Fibroblast of lung (primary cell): Measurements from ENCODE around the gene OR1K1.

Source experiments
- EZH2 ChIP-seq: IDR thresholded peaks from 2 replicates; pipeline ENCODE4 v1.5.1; 2012; ENCODE audit warnings: low read length, control low read depth, mild to moderate bottlenecking; ENCODE audit errors: missing control alignments
- TF ChIP-seq, protein P1 (sequence below), 2 donors: IDR thresholded peaks in 1 of 2; conservative IDR thresholded peaks in 1 of 2; 1 replicate in 1 of 2; 2 replicates in 1 of 2; pipeline ENCODE4 v1.5.1; 2011 to 2012; ENCODE audit warnings: low read length in 2 of 2, control low read depth in 1 of 2, inconsistent platforms in 1 of 2, low read depth in 1 of 2, mild to moderate bottlenecking in 1 of 2

DNA sequence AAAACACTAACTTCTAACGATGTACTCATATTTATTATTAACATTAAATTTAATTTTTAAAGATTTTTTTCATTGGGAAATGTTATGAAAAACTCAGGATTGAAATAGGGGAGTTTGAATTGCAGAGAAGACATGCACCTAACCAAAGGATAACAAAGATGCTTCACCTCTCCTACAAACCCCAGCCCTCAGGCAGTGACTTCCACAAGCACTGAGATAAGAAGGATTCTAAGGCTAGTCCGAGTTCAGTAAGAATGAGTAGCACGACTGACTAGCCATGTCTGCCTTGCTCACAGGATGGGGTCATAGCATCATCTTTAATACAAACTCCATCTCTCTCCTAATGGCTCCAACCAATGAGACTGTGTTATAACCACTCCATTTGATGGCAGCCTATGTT, 18.3 kb upstream of the OR1K1 start:
- no peak for TF ChIP-seq EZH2
- TF ChIP-seq, protein P1, sequence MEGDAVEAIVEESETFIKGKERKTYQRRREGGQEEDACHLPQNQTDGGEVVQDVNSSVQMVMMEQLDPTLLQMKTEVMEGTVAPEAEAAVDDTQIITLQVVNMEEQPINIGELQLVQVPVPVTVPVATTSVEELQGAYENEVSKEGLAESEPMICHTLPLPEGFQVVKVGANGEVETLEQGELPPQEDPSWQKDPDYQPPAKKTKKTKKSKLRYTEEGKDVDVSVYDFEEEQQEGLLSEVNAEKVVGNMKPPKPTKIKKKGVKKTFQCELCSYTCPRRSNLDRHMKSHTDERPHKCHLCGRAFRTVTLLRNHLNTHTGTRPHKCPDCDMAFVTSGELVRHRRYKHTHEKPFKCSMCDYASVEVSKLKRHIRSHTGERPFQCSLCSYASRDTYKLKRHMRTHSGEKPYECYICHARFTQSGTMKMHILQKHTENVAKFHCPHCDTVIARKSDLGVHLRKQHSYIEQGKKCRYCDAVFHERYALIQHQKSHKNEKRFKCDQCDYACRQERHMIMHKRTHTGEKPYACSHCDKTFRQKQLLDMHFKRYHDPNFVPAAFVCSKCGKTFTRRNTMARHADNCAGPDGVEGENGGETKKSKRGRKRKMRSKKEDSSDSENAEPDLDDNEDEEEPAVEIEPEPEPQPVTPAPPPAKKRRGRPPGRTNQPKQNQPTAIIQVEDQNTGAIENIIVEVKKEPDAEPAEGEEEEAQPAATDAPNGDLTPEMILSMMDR (conservative IDR thresholded peaks at IDR 0.05 in 1 of 2, IDR thresholded peaks at IDR 0.05 in 1 of 2; ENCODE audit: low read depth in 1 of 2, low read length in 2 of 2): no peak
